ENCODE data around the gene RAD51B.

RAD51B gene

GRCh38 chr14:68486033-68486732 lies 666.6 kb downstream of the RAD51B start:
- no peak for DNase-seq (ENCODE audit: low read depth in 2 of 2)

GRCh38 chr14:68486809-68487208 lies 667.2 kb downstream of the RAD51B start:
- DNase-seq (ENCODE audit: low read depth in 2 of 2): no peak

GRCh38 chr14:68487805-68488590 lies 668.4 kb downstream of the RAD51B start:
- DNase-seq (ENCODE audit: low read depth in 2 of 2): no peak

- DNase-seq (ENCODE audit: low read depth in 2 of 2): no peak
Observed at GRCh38 chr14:68491793-68492192, 672.2 kb downstream of the RAD51B start.

- DNase-seq (ENCODE audit: low read depth in 2 of 2): no peak
Observed at GRCh38 chr14:68492381-68493151, 673.0 kb downstream of the RAD51B start.

DNA sequence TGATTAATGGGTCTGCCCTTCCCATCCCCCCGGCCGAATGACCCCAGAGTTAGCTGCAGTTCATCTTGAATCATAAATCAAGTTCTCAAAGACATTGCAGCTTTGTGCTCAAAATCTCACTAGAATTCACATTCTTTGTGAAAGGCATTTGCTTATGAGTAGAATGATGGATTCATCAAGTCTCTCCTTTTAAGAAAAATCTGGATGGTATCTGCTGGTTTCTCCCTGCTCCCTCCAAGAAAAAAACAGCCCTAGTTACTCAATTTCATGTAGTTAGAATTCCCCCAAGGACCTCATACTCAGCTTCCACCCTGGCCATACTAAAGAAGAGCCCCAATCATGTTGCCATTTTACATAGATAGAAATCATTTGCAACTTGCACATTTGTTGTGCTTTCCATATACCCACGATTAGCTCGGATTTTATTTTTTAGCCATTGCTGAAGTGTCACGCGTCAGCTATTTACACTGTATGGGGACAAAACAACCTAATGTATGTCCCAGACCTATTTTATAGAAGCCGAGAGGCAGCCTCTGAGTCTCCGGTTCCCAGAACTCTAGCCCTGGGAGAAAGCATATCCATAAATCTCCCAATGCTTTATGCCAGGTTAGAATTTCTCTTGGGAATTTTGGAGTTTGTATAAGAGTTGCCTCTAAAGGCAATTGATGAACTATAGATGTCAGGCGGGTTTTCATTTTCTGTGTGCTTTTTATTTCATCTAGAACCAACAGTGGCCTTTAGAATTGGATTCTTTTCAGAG lies 673.8 kb downstream of the RAD51B start:
- no peak for DNase-seq (ENCODE audit: low read depth in 2 of 2)

GRCh38 chr14:68495101-68496039 lies 675.8 kb downstream of the RAD51B start:
- DNase-seq (ENCODE audit: low read depth in 2 of 2): no peak

DNA sequence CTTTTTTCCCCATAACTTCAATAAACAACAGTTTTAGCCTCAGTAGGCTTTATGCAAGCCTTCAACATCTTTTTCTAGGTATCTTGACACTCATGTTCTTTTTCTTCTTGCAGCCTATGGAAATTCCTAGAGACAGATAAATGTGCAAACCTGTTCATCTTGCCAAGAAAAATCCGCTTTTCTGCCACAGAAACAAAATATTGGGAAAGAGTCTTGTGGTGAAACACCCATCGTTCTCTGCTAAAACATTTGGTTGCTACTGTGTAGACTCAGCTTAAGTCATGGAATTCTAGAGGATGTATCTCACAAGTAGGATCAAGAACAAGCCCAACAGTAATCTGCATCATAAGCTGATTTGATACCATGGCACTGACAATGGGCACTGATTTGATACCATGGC lies 677.4 kb downstream of the RAD51B start:
- peak; percentile 23 to 32 for DNase-seq (ENCODE audit: low read depth in 2 of 2)

GRCh38 chr14:68499451-68499850 lies 679.9 kb downstream of the RAD51B start:
- no peak for DNase-seq (ENCODE audit: low read depth in 2 of 2)

GRCh38 chr14:68501171-68501570 lies 681.6 kb downstream of the RAD51B start:
- DNase-seq (ENCODE audit: low read depth in 2 of 2): no peak

DNA sequence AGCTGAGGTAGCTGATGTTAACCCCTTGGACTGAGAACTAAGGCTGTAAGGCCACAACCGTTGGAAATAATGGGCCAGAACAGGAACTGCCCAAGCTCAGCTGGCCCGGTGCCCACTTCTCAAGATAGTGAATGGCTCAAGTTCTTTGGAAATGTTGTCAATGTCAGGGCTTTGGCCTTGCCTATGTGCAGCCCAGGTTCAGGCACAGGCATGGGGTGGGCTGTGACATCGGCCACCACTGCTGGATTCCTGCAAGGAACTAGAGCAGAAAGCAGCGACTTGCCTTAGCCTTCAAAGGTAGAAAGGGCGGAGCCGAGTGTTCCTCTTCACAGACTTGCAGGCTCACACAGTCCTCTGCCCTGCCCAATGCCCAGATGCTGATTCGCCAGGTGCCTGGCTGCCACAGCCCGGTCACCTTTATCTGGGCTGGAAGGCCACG lies 682.1 kb downstream of the RAD51B start:
- DNase-seq (ENCODE audit: low read depth in 2 of 2): no peak

- no peak for DNase-seq (ENCODE audit: low read depth in 2 of 2)
Observed at GRCh38 chr14:68502230-68502629, 682.7 kb downstream of the RAD51B start.

GRCh38 chr14:68503186-68503825 lies 683.7 kb downstream of the RAD51B start:
- DNase-seq (ENCODE audit: low read depth in 2 of 2): no peak

DNA sequence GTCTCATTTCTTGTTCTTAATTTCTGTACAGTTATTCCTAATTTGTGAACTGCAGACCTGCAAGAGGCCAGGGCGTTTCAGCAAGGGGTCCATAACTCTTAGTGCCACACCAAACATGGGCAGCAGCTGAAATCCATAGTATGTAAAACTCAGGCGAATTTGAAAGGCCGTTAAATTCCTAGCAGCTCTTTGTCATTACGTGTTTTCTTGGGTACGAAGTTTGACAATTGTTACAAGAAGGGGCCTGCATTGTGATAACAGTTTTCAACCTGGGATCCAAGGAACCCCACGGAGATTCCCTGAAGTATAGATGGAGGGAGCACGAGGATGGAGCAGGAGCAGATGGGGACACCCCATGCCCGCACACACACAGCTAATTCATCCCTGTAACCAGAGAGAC lies 685.3 kb downstream of the RAD51B start:
- DNase-seq (ENCODE audit: low read depth in 2 of 2): no peak

- peak; percentile 58 to 62 for DNase-seq (ENCODE audit: low read depth in 2 of 2)
Observed at GRCh38 chr14:68506021-68506644, 686.6 kb downstream of the RAD51B start.

DNA sequence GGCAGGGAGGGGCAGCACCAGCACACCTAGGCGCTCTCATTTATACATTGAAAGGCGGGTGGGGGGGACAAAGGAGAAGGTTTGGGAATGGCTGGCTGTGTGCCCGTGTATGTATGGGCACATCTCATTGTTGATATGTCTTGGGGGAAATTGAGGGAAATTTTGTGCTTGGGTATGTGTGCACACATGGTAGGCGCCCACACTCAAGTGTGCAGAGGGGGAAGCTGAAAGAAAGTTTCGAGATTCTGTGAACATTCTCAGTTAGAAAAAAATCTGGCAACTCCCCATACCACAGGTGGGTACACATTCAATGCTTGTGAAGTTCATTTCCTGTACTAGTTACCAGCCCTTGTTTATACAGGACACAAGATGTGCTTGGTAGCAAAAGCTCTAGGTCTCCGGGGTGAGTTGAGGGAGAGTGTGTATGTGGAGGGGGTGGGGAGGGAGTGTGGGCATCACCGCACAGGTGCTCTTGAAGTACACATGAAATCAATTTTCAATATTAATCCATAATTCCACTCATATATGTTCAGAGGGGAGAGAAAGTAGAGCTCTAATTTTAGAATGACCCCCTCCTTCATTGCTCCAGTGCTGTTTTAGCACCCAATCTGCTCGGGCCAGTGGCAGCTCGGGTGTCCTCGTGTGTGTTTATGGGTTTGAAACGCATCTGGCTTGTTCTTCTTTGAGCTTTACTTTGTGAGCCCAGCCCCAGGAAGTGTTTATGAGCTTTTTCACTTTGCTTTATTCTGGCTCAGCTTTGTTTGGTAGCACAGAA lies 687.3 kb downstream of the RAD51B start:
- DNase-seq (ENCODE audit: low read depth in 2 of 2): no peak

DNA sequence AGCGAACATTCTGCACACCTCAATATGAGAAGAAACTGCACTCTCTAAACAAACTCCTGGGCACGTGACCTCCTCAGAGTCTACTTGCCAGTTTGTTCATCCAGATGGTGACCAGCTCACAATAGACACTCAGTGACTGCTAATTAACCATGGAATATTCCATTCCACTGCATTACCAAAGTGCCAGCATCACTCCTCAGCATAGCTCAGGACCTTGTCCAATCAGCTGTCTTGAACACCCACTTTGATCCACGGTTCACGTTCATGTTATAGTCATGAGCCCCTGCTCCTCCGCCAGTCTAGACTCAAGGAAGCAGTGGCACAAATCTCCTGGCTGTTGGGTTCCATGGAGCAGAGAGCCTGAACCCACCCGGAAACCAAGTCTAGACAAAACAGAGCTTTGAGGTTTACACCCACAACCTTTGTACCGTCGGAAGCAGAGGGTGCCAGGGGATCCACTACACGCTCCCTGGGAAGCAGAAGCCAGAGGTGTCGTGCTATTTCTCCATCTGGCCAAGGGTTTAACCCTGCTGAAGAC lies 688.0 kb downstream of the RAD51B start:
- no peak for DNase-seq (ENCODE audit: low read depth in 2 of 2)

- DNase-seq (ENCODE audit: low read depth in 2 of 2): no peak
Observed at GRCh38 chr14:68508581-68508980, 689.0 kb downstream of the RAD51B start.
